H1 (cell line): ENCODE measurements around the gene ADAM12. TPM values are rescaled to one million over a fixed set of nuclear protein-coding genes. Genes with fewer than 3 reads are reported as not detected.

Experiments used
- CTCF ChIA-PET: fragments of 300-600 bp; sonication (Branson Sonifier 250); formaldehyde crosslinking; loops from one replicate; lab custom pipeline; 2021; ENCODE audit not compliant: partially characterized antibody; lab: Charles Lee
- POLR2A ChIA-PET: fragments of 300-600 bp; sonication (Branson Sonifier 250); formaldehyde crosslinking; loops from one replicate; lab custom pipeline; 2021; ENCODE audit warnings: inconsistent platforms; ENCODE audit not compliant: partially characterized antibody; lab: Charles Lee
- DNase-seq, 2 experiments: peaks; one replicate each; pipeline versions ENCODE4 v3.0.0 to v3.0.0-alpha.2; 2010 to 2022; ENCODE audit warnings: low spot score in 2 of 2, low read depth in 1 of 2, mixed read lengths in 1 of 2
- FAIRE-seq: peaks from 2 replicates; lab custom pipeline; 2011; peaks lifted over from hg19 to GRCh38; lab: Jason Lieb, UNC
- H2AFZ ChIP-seq: 2 replicates; pipeline ENCODE4 v1.8.1; 2012; ENCODE audit warnings: low read length, inconsistent platforms
- H2AK5ac ChIP-seq: 2 replicates; pipeline ENCODE4 v1.6.1; 2013; ENCODE audit warnings: low read depth, low read length
- H2BK120ac ChIP-seq: replicated peaks from 2 replicates; pipeline ENCODE3; 2013; ENCODE audit warnings: low read depth, low read length, inconsistent platforms
- H2BK12ac ChIP-seq: 2 replicates; pipeline ENCODE4 v1.6.1; 2013; ENCODE audit warnings: low read depth, low read length
- H2BK15ac ChIP-seq: 2 replicates; pipeline ENCODE4 v1.6.1; 2013; ENCODE audit warnings: low read length
- H2BK20ac ChIP-seq: 2 replicates; pipeline ENCODE4 v1.6.1; 2013; ENCODE audit warnings: low read length
- H2BK5ac ChIP-seq: 2 replicates; pipeline ENCODE4 v1.6.1; 2013; ENCODE audit warnings: low read depth, low read length
- H3K14ac ChIP-seq: 2 replicates; pipeline ENCODE4 v1.6.1; 2013; ENCODE audit warnings: inconsistent platforms; ENCODE audit not compliant: insufficient read length
- H3K18ac ChIP-seq: 2 replicates; pipeline ENCODE4 v1.6.1; 2013; ENCODE audit warnings: low read length; ENCODE audit errors: extremely low read depth
- H3K23ac ChIP-seq: 2 replicates; pipeline ENCODE4 v1.6.1; 2013; ENCODE audit warnings: inconsistent platforms; ENCODE audit not compliant: insufficient read length
- H3K23me2 ChIP-seq: 2 replicates; pipeline ENCODE4 v1.6.1; 2013; ENCODE audit warnings: low read depth, low read length
- H3K27ac ChIP-seq: 2 replicates; pipeline ENCODE4 v1.6.1; 2011; ENCODE audit warnings: low read depth, low read length, inconsistent platforms
- H3K27me3 ChIP-seq, 4 experiments: replicated peaks in 1 of 4; 1 replicate in 1 of 4; 2 replicates in 3 of 4; pipeline versions ENCODE4 v1.6.1 to v1.8.1; 2011 to 2013; ENCODE audit warnings: low read length in 3 of 4, mild to moderate bottlenecking in 3 of 4, inconsistent platforms in 2 of 4, mixed read lengths in 2 of 4, moderate library complexity in 1 of 4; ENCODE audit not compliant: control insufficient read depth in 3 of 4, insufficient read depth in 3 of 4; ENCODE audit errors: extremely low read depth in 1 of 4
- H3K36me3 ChIP-seq, 4 experiments: 2 replicates each; pipeline versions ENCODE4 v1.6.1 to v1.8.1; 2011 to 2013; ENCODE audit warnings: mild to moderate bottlenecking in 4 of 4, low read length in 3 of 4, moderate library complexity in 2 of 4, control low read depth in 1 of 4, inconsistent platforms in 1 of 4; ENCODE audit not compliant: insufficient read depth in 4 of 4, control insufficient read depth in 2 of 4
- H3K4ac ChIP-seq: replicated peaks from 2 replicates; pipeline ENCODE3; 2013; ENCODE audit warnings: low read length, low read depth, mixed read lengths, inconsistent platforms; ENCODE audit not compliant: insufficient read length
- H3K4me1 ChIP-seq, 4 experiments: replicated peaks in 1 of 4; 1 replicate in 1 of 4; 2 replicates in 3 of 4; pipeline versions ENCODE4 v1.6.1 to v1.8.1; 2011 to 2013; ENCODE audit warnings: low read length in 3 of 4, inconsistent platforms in 2 of 4, mixed read lengths in 1 of 4; ENCODE audit not compliant: insufficient read depth in 4 of 4, control insufficient read depth in 3 of 4
- H3K4me2 ChIP-seq, 2 experiments: 2 replicates each; pipeline versions ENCODE4 v1.6.1 to v1.8.1; 2011 to 2013; ENCODE audit warnings: low read depth in 2 of 2, low read length in 2 of 2, control low read depth in 1 of 2, inconsistent platforms in 1 of 2, mild to moderate bottlenecking in 1 of 2; ENCODE audit not compliant: insufficient read depth in 1 of 2
- H3K4me3 ChIP-seq, 4 experiments: fragments of 200-600, 300-600 bp in 1 of 4; sonication (generic), shearing (Covaris generic), sonication (Bioruptor Twin) in 1 of 4; 2 replicates each; pipeline versions ENCODE4 v1.5.1 to v1.8.1; 2011 to 2016; ENCODE audit warnings: low read length in 4 of 4, low read depth in 3 of 4, control low read depth in 2 of 4, inconsistent platforms in 2 of 4, mild to moderate bottlenecking in 2 of 4, mixed read lengths in 1 of 4, moderate library complexity in 1 of 4; ENCODE audit not compliant: insufficient read depth in 2 of 4; ENCODE audit errors: extremely low read depth in 1 of 4
- H3K56ac ChIP-seq: replicated peaks from 2 replicates; pipeline ENCODE3; 2013; ENCODE audit warnings: low read depth, mild to moderate bottlenecking, mixed read lengths, low read length, inconsistent platforms; ENCODE audit not compliant: insufficient read length
- H3K79me1 ChIP-seq: 2 replicates; pipeline ENCODE4 v1.6.1; 2013; ENCODE audit warnings: low read depth, low read length, control low read depth
- H3K79me2 ChIP-seq, 2 experiments: 2 replicates each; pipeline versions ENCODE4 v1.6.1 to v1.8.1; 2012 to 2013; ENCODE audit warnings: low read length in 2 of 2, mild to moderate bottlenecking in 2 of 2, inconsistent platforms in 1 of 2; ENCODE audit not compliant: insufficient read depth in 2 of 2, control insufficient read depth in 1 of 2
- H3K9ac ChIP-seq, 4 experiments: replicated peaks in 1 of 4; 1 replicate in 1 of 4; 2 replicates in 3 of 4; pipeline versions ENCODE4 v1.6.1 to v1.8.1; 2011 to 2013; ENCODE audit warnings: low read depth in 3 of 4, low read length in 3 of 4, control low read depth in 2 of 4, mild to moderate bottlenecking in 2 of 4, moderate library complexity in 2 of 4, inconsistent platforms in 1 of 4; ENCODE audit errors: extremely low read depth in 1 of 4
- H3K9me3 ChIP-seq, 2 experiments: 2 replicates each; pipeline versions ENCODE4 v1.6.1 to v1.8.1; 2012 to 2013; ENCODE audit warnings: mild to moderate bottlenecking in 2 of 2, moderate library complexity in 2 of 2, control low read depth in 1 of 2, inconsistent platforms in 1 of 2, low read depth in 1 of 2, low read length in 1 of 2, mixed read lengths in 1 of 2; ENCODE audit not compliant: insufficient read depth in 2 of 2
- H4K20me1 ChIP-seq, 2 experiments: replicated peaks in 1 of 2; 2 replicates each; pipeline versions ENCODE3 to v1.8.1; 2011 to 2013; ENCODE audit warnings: inconsistent platforms in 2 of 2, low read length in 2 of 2, mild to moderate bottlenecking in 1 of 2; ENCODE audit not compliant: insufficient read depth in 2 of 2, control insufficient read depth in 1 of 2
- H4K5ac ChIP-seq: 2 replicates; pipeline ENCODE4 v1.6.1; 2013; ENCODE audit warnings: low read length, low read depth, mixed read lengths, inconsistent platforms; ENCODE audit not compliant: insufficient read length
- H4K8ac ChIP-seq: 2 replicates; pipeline ENCODE4 v1.8.0; 2013; ENCODE audit warnings: mild to moderate bottlenecking, moderate library complexity, low read length, inconsistent platforms; ENCODE audit not compliant: insufficient read depth; ENCODE audit errors: extremely low read depth
- H4K91ac ChIP-seq: replicated peaks from 2 replicates; pipeline ENCODE3; 2013; ENCODE audit warnings: low read length, mixed read lengths, inconsistent platforms; ENCODE audit not compliant: insufficient read length
- CHD1 ChIP-seq: IDR thresholded peaks from 2 replicates; pipeline ENCODE4 v1.6.1; 2012; ENCODE audit warnings: low read depth, low read length, improper control_type of control experiment
- SIRT6 ChIP-seq: IDR thresholded peaks from one replicate; pipeline ENCODE4 v1.7.1; 2012; ENCODE audit warnings: low read length, inconsistent platforms
- WGBS, 2 experiments: shearing (Covaris generic) in 1 of 2; methylation state at CpG; one replicate each; pipeline versions ENCODE4 v1.1.6 to v1.1.7; 2013 to 2015; ENCODE audit warnings: low lambda C conversion rate in 2 of 2, mixed read lengths in 2 of 2, inconsistent platforms in 1 of 2, low coverage in 1 of 2, missing lambda C conversion rate in 1 of 2; ENCODE audit not compliant: insufficient replicate concordance in 2 of 2, insufficient coverage in 1 of 2, insufficient read length in 1 of 2; ENCODE audit errors: extremely low coverage in 1 of 2, missing lambda C conversion rate in 1 of 2; 5-methylcytosine and 5-hydroxymethylcytosine counted together
- polyA plus RNA-seq, 7 experiments: library from polyadenylated mRNA; depleted of rRNA in 3 of 7; stranded (reverse) in 5 of 7; unstranded in 2 of 7; fragments of >200 nt in 5 of 7; fragments of 200-250 nt in 2 of 7; gene quantifications; 1 replicate in 5 of 7; 2 replicates in 1 of 7; 4 replicates in 1 of 7; pipeline versions ENCODE4 v1.2.1 to v1.2.3, GENCODE V29; 2011 to 2013; ENCODE audit warnings: missing spikeins in 2 of 7, mixed read lengths in 2 of 7
- total RNA-seq: library from RNA; stranded (reverse); fragmentation: NEBNext Ultra II Directional; extraction: Animal tissue kit (Norgen Biotek cat#: 25700); gene quantifications from 2 replicates; pipeline ENCODE4 v1.2.1, GENCODE V29; 2021

Gene ADAM12
- total and polyA plus RNA-seq, 2 of the 8 experiments (the other 6 are each of a cell fraction or from before 2014, with no cell fraction given) = 0.07 to 0.17 TPM

- H2BK12ac ChIP-seq = 0 out of 2 replicates have a peak overlapping the region, but pooled peaks have one; percentile 6
- peak; percentile 19 for FAIRE-seq
- TF ChIP-seq SIRT6 (no peak), CHD1 (no peak)
- TF ChIP-seq, all 59 proteins: peak for 0
- no peak overlapping the region for H2AK5ac ChIP-seq
- H3K79me1 ChIP-seq = no peaks in the 10 kb centered on the region
- H3K4me3 ChIP-seq = no peak overlapping the region
- H3K56ac ChIP-seq = no peak overlapping the region
- 72% methylated on average over 4 of the region's 4 CpGs; no CpG with 5 or more reads in 1 of the 2 experiments for WGBS, 2 experiments
- no peak overlapping the region for H2BK20ac ChIP-seq
- H2BK120ac ChIP-seq = no peak overlapping the region
- DNase-seq = no peak
- H3K36me3 ChIP-seq = no peaks in the 10 kb centered on the region
- no peak overlapping the region for H3K14ac ChIP-seq
- peaks cover 0 to 4% (median 3%) of the 10 kb centered on the region in 4 experiments; a peak in 4 of 7 replicates for H3K4me1 ChIP-seq
- H3K27ac ChIP-seq = no peak overlapping the region
- POLR2A ChIA-PET = no interaction called here
- H3K9ac ChIP-seq = no peak overlapping the region
- no peak overlapping the region for H3K4ac ChIP-seq
- H2BK5ac ChIP-seq = no peak overlapping the region
- H4K20me1 ChIP-seq = no peaks in the 10 kb centered on the region
- H3K79me2 ChIP-seq = no peaks in the 10 kb centered on the region
- H4K5ac ChIP-seq = no peak overlapping the region
- CTCF ChIA-PET = interaction anchor here (0.7 kb wide), 1 partner anchor 74 kb away, joined by 3 read pairs; no protein-coding TSS in a partner anchor
- no peak overlapping the region for H3K23ac ChIP-seq
- no peaks in the 10 kb centered on the region for H3K23me2 ChIP-seq
- no peak overlapping the region for H2BK15ac ChIP-seq
- H3K9me3 ChIP-seq = peaks cover 10 to 12% of the 10 kb centered on the region in 2 experiments; a peak in 3 of 4 replicates
- peak overlapping the region; percentile 55; the same call in 1 of the 2 replicates for H3K18ac ChIP-seq
- no peak overlapping the region for H3K4me2 ChIP-seq
- peak overlapping the region; percentile 80; the same call in 1 of the 2 replicates for H2AFZ ChIP-seq
- H3K27me3 ChIP-seq = no peaks in the 10 kb centered on the region
- no peak overlapping the region for H4K91ac ChIP-seq
- no peak overlapping the region for H4K8ac ChIP-seq
Observed at GRCh38 chr10:126263006-126263676, 125.1 kb downstream of the ADAM12 start.
